MCF 10A (cell line): ENCODE data around the gene SLC31A2. TPM values are rescaled to one million over a fixed set of nuclear protein-coding genes. Genes with fewer than 3 reads are reported as not detected.
"Not testable (repeated sequence)": the region's sequence is repeated elsewhere in the genome, so short reads cannot be mapped to it uniquely, and the experiment has no call there.

Experiments
- BruUV-seq: library from RNA; stranded (reverse); fragments of 400-500 nt; replicated peaks from 2 replicates; lab custom pipeline; 2021; lab: Mats Ljungman, UMichigan
- CTCF ChIA-PET: fragments of 300-600 bp; sonication (Branson Sonifier 250); formaldehyde crosslinking; extraction: SDS; loops from one replicate; lab custom pipeline; 2021; ENCODE audit warnings: antibody characterized with exemption, inconsistent platforms; lab: Yijun Ruan, JAX
- POLR2A ChIA-PET: fragments of 300-600, 350-650 bp; sonication (Branson Sonifier 250); formaldehyde crosslinking; extraction: SDS; loops from one replicate; lab custom pipeline; 2020; ENCODE audit warnings: antibody characterized with exemption, inconsistent platforms; lab: Yijun Ruan, JAX
- DNase-seq: peaks from one replicate; pipeline ENCODE4 v3.0.0-alpha.2; 2018; ENCODE audit not compliant: unreplicated experiment
- H3K27ac Mint-ChIP-seq: one replicate; pipeline ENCODE4 v1.8.0; 2022; ENCODE audit warnings: mild to moderate bottlenecking, low read depth, mixed read lengths; ENCODE audit not compliant: unreplicated experiment
- H3K27me3 Mint-ChIP-seq: one replicate; pipeline ENCODE4 v1.8.0; 2022; ENCODE audit warnings: mixed read lengths; ENCODE audit not compliant: insufficient read depth, unreplicated experiment
- H3K36me3 Mint-ChIP-seq: one replicate; pipeline ENCODE4 v1.8.0; 2022; ENCODE audit warnings: mild to moderate bottlenecking, moderate library complexity, mixed read lengths; ENCODE audit not compliant: insufficient read depth, unreplicated experiment
- H3K4me1 Mint-ChIP-seq: one replicate; pipeline ENCODE4 v1.8.0; 2022; ENCODE audit warnings: mixed read lengths; ENCODE audit not compliant: insufficient read depth, unreplicated experiment
- H3K4me3 Mint-ChIP-seq: one replicate; pipeline ENCODE4 v1.8.0; 2022; ENCODE audit warnings: mild to moderate bottlenecking, moderate library complexity, mixed read lengths; ENCODE audit not compliant: unreplicated experiment
- H3K9me3 Mint-ChIP-seq: one replicate; pipeline ENCODE4 v1.8.0; 2022; ENCODE audit warnings: mixed read lengths; ENCODE audit not compliant: unreplicated experiment
- intact Hi-C: fragments of 100-400 bp; cut with micrococcal nuclease; formaldehyde crosslinking; loops from 2 replicates; pipeline ENCODE4 v1.14.1; 2022
- total RNA-seq: library from RNA; stranded (reverse); gene quantifications from 2 replicates; pipeline ENCODE4 v1.2.3, GENCODE V29; 2022
- TF ChIP-seq, protein P1 (sequence below): fragments of 200-600 bp; IDR thresholded peaks from one replicate; pipeline ENCODE4 v1.8.0; 2022; ENCODE audit warnings: antibody characterized with exemption, mild to moderate bottlenecking; ENCODE audit not compliant: unreplicated experiment

The SLC31A2 gene
- total RNA-seq, 1 experiment from 2014 or later = 16.1 TPM

DNA sequence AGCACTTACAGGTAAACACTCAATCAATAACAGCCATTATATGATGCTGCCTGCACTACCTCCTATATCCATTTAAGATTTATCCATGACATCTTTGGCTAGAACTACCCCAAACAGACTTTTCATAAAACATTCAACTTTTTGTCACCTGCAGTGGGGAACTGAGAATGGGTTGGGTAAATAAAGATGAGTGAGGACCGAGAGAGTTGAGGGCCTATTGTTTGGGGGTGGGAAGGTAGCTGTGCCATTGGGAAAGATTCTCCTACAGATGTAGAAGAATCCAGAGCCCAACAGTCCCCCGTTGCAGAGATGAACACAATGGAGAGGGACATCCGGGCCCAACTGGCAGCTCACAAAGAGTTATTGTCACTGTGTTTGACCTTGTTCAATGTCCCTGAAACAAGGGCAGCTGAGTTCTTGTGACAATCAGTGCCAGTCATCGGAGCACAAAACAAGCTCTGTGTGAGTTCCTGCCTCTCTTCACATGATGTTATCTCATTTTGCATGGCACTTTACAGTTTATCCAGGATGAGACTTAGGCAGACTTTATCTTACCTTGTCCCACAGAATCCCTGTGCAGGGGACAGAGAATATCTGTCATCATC, 11.5 kb upstream of the SLC31A2 start:
- Mint-ChIP-seq H3K36me3 (no peaks in the 10 kb centered on the region), H3K4me1 (no peaks in the 10 kb centered on the region), H3K9me3 (no peaks in the 10 kb centered on the region), H3K27ac (no peak overlapping the region), H3K4me3 (no peak overlapping the region), H3K27me3 (peaks cover 21% of the 10 kb centered on the region)
- TF ChIP-seq, protein P1, sequence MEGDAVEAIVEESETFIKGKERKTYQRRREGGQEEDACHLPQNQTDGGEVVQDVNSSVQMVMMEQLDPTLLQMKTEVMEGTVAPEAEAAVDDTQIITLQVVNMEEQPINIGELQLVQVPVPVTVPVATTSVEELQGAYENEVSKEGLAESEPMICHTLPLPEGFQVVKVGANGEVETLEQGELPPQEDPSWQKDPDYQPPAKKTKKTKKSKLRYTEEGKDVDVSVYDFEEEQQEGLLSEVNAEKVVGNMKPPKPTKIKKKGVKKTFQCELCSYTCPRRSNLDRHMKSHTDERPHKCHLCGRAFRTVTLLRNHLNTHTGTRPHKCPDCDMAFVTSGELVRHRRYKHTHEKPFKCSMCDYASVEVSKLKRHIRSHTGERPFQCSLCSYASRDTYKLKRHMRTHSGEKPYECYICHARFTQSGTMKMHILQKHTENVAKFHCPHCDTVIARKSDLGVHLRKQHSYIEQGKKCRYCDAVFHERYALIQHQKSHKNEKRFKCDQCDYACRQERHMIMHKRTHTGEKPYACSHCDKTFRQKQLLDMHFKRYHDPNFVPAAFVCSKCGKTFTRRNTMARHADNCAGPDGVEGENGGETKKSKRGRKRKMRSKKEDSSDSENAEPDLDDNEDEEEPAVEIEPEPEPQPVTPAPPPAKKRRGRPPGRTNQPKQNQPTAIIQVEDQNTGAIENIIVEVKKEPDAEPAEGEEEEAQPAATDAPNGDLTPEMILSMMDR = no peak
- DNase-seq = no peak
- BruUV-seq = no TSS peak
- intact Hi-C loops = no loop called here
- ChIA-PET CTCF (interaction anchor here (0.6 kb wide), 2 partner anchors 57 to 317 kb away, joined by 3 to 6 read pairs; no protein-coding TSS in a partner anchor), POLR2A (no interaction called here)

- Mint-ChIP-seq H3K36me3 (no peaks in the 10 kb centered on the region), H3K4me1 (no peaks in the 10 kb centered on the region), H3K4me3 (no peak overlapping the region), H3K27ac (no peak overlapping the region), H3K27me3 (peaks cover 21% of the 10 kb centered on the region), H3K9me3 (no peaks in the 10 kb centered on the region)
- intact Hi-C loops = no loop called here
- ChIA-PET CTCF (interaction anchor here (0.6 to 1.5 kb wide), 2 partner anchors 28 to 318 kb away, joined by 3 to 6 read pairs; no protein-coding TSS in a partner anchor), POLR2A (no interaction called here)
- no peak for DNase-seq
- BruUV-seq = no TSS peak
- TF ChIP-seq, protein P1 = no peak
These were observed 10.9 kb upstream of the SLC31A2 start for GRCh38 chr9:113139953-113140352.

GRCh38 chr9:113140896-113141295, 9.9 kb upstream of the SLC31A2 start:
- DNase-seq, H3K4me1 Mint-ChIP-seq, intact Hi-C loops, H3K9me3 Mint-ChIP-seq, H3K36me3 Mint-ChIP-seq, POLR2A ChIA-PET, BruUV-seq, H3K27ac Mint-ChIP-seq, H3K4me3 Mint-ChIP-seq: not testable (repeated sequence)
- peaks cover 30% of the 10 kb centered on the region for H3K27me3 Mint-ChIP-seq
- CTCF ChIA-PET = interaction anchor here (0.6 to 1.5 kb wide), 2 partner anchors 29 to 169 kb away, joined by 3 read pairs; no protein-coding TSS in a partner anchor

DNA sequence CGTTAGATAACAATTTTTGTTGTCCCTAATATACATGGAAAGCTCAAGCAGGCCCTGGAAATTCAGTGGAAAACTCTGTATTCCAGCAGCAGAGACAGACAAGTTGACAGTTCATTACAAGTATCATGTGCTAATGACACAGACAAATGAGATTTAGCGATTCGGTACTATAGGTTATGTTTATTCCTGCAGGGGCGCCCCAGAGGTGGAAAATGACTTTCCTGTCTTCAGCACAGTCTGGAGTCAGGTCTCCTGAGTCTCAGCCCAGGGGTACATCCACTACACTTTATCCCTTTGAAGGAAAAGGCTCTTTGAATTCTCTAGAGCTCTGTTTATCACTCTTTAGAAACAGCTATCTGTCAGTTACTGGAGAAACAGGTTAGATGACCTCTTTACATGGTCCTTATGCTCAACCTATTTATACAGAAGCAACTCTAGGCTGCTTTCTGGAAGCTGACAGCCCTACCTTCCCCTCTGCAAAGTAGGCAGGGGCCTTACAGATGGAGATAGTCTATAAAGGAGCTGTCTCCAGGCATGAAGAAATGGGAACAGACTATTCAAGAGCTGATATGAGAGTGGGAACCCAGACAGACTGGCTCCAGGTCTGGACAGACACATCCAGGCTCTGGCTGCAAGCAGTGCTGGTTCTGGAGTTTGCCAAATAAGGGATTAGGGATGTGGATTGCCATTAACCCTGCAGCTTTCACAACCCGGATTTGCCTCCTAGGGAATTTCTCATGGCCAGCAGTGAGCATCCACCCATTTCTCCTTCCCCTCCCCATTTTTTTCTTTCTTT, 7.2 kb upstream of the SLC31A2 start:
- intact Hi-C loops = no loop called here
- H3K36me3 Mint-ChIP-seq = no peaks in the 10 kb centered on the region
- H3K27ac Mint-ChIP-seq = no peak overlapping the region
- peaks cover 41% of the 10 kb centered on the region for H3K27me3 Mint-ChIP-seq
- no peaks in the 10 kb centered on the region for H3K4me1 Mint-ChIP-seq
- POLR2A ChIA-PET = interaction anchor here (0.6 to 1.6 kb wide), 2 partner anchors 8 to 78 kb away, joined by 4 to 5 read pairs; partner anchors contain the start of genes FKBP15 and SLC31A1
- H3K4me3 Mint-ChIP-seq = no peak overlapping the region
- no peaks in the 10 kb centered on the region for H3K9me3 Mint-ChIP-seq
- no TSS peak for BruUV-seq
- TF ChIP-seq, protein P1 = no peak
- CTCF ChIA-PET = interaction anchor here (0.5 to 3.5 kb wide), 4 partner anchors 8 to 31 kb away, joined by 3 to 11 read pairs (median 3); no protein-coding TSS in a partner anchor
- DNase-seq = no peak
